ENCODE results near the gene GGT5.
"Not testable (repeated sequence)": the region's sequence is repeated elsewhere in the genome, so short reads cannot be mapped to it uniquely, and the experiment has no call there.

DNA sequence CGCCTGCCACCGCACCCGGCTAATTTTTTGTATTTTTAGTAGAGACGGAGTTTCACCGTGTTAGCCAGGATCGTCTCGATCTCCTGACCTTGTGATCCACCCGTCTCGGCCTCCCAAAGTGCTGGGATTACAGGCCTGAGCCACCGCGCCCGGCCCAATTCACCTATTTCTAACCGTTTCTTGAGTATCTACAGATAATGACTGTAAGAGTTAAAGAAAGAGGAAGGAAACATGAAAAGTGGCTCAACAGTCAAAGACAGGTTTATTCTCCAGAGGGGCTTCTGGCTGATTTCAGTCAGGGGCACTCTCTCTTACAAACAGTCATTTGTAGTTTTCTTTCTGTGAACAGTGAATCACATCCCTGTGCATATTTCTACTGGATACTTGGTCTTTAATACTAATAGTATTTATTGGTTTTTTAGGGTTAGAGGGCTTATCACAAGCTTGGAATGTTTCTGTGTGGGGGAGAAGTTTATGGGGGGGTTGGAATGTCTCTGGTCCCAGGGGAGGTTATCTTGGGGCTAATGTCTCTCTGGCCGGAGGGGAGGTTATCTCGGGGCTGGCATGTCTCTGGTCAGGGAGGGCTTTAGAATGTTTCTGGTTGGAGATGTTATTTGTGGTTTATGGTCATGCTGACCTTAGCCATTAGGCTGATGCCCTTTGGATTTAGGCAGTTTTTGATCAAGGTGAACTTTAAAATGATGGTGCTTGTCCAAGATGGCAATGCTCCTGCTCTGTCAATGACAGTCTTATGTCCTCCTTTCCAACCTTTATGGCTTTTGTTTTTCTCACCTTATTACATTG, 38.2 kb downstream of the GGT5 start:
- TF ChIP-seq, protein P1, sequence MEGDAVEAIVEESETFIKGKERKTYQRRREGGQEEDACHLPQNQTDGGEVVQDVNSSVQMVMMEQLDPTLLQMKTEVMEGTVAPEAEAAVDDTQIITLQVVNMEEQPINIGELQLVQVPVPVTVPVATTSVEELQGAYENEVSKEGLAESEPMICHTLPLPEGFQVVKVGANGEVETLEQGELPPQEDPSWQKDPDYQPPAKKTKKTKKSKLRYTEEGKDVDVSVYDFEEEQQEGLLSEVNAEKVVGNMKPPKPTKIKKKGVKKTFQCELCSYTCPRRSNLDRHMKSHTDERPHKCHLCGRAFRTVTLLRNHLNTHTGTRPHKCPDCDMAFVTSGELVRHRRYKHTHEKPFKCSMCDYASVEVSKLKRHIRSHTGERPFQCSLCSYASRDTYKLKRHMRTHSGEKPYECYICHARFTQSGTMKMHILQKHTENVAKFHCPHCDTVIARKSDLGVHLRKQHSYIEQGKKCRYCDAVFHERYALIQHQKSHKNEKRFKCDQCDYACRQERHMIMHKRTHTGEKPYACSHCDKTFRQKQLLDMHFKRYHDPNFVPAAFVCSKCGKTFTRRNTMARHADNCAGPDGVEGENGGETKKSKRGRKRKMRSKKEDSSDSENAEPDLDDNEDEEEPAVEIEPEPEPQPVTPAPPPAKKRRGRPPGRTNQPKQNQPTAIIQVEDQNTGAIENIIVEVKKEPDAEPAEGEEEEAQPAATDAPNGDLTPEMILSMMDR (IDR thresholded peaks at IDR 0.05; ENCODE audit: low read depth, low read length, poor library complexity, severe bottlenecking): not testable (repeated sequence)
- not testable (repeated sequence) for TF ChIP-seq EZH2phosphoT487 (IDR thresholded peaks at IDR 0.05; ENCODE audit: borderline replicate concordance, low read length)
